Frontal cortex (tissue), 4 donors: ENCODE data around the gene NECAB3. TPM values are rescaled to one million over a fixed set of nuclear protein-coding genes. Genes with fewer than 3 reads are reported as not detected.

Source experiments
- DNase-seq, 2 donors: peaks; one replicate each; pipeline ENCODE4 v3.0.0; 2012; ENCODE audit warnings: low spot score in 2 of 2
- FAIRE-seq: peaks from 2 replicates; lab custom pipeline; 2012; peaks lifted over from hg19 to GRCh38; lab: Jason Lieb, UNC
- total RNA-seq: library from RNA; depleted of rRNA; stranded (reverse); fragments of >200 nt; gene quantifications from one replicate; pipeline ENCODE4 v1.2.3, GENCODE V29; 2014
- donor health status: control.
- donor health status: control.
- donor health status: control.

The NECAB3 gene
- total RNA-seq, 1 donor from 2014 or later, result 33.8 TPM

- FAIRE-seq (no peak), DNase-seq (no peak)
Observed at GRCh38 chr20:33668466-33669155, 5.6 kb downstream of the NECAB3 start.

- DNase-seq, result peak; percentile 82 to 86
- FAIRE-seq, result no peak
Observed at GRCh38 chr20:33667676-33668465, 6.4 kb downstream of the NECAB3 start.

- DNase-seq, result peak in 1 of 2 donors; percentile 58
- no peak for FAIRE-seq
Observed at GRCh38 chr20:33667245-33667675, 7.0 kb downstream of the NECAB3 start.

- DNase-seq (peak; percentile 93), FAIRE-seq (no peak)
Observed at GRCh38 chr20:33666293-33667244, 7.7 kb downstream of the NECAB3 start, which contains the start of gene ACTL10. Gene ACTL10, plus strand, starts transcription at chr20:33666943. Its CDS starts 555 bp downstream, at chr20:33667498.

- FAIRE-seq (no peak), DNase-seq (no peak)
Observed at GRCh38 chr20:33664762-33665144, 9.5 kb downstream of the NECAB3 start.

- FAIRE-seq, result no peak
- DNase-seq, result no peak
Observed at GRCh38 chr20:33664085-33664761, 10.0 kb downstream of the NECAB3 start.

- DNase-seq, result peak; percentile 85 to 89
- FAIRE-seq, result no peak
Observed at GRCh38 chr20:33663161-33664084, 10.8 kb downstream of the NECAB3 start.

- FAIRE-seq (no peak), DNase-seq (no peak)
Observed at GRCh38 chr20:33662172-33662571, 12.1 kb downstream of the NECAB3 start, which contains the start of gene C20orf144. Gene C20orf144, plus strand, starts transcription at chr20:33662327. Its CDS starts 19 bp downstream, at chr20:33662346.

GRCh38 chr20:33660685-33661058 is 13.6 kb downstream of the NECAB3 start:
- FAIRE-seq (no peak), DNase-seq (no peak)

GRCh38 chr20:33660035-33660684 is 14.1 kb downstream of the NECAB3 start:
- FAIRE-seq (no peak), DNase-seq (no peak)

- DNase-seq (peak in 1 of 2 donors; percentile 8), FAIRE-seq (no peak)
Observed at GRCh38 chr20:33659341-33660034, 14.7 kb downstream of the NECAB3 start.

- no peak for FAIRE-seq
- no peak for DNase-seq
Observed at GRCh38 chr20:33658929-33659328, 15.3 kb downstream of the NECAB3 start.

- DNase-seq, result peak in 1 of 2 donors; percentile 19
Observed at GRCh38 chr20:33658510-33658909, 15.7 kb downstream of the NECAB3 start.

GRCh38 chr20:33657704-33658095 is 16.5 kb downstream of the NECAB3 start:
- DNase-seq, result no peak
- no peak for FAIRE-seq

More at GRCh38 chr20:33658510-33658909, 15.7 kb downstream of the NECAB3 start:
- FAIRE-seq, result no peak

GRCh38 chr20:33656783-33657703 is 17.2 kb downstream of the NECAB3 start:
- FAIRE-seq (no peak), DNase-seq (no peak)
